HuH-7.5 (cell line): ENCODE measurements around the gene DCANP1.
A peak's percentile ranks its signal among the peaks of the same experiment; 100 is the strongest.

Experiments
- DNase-seq: peaks from one replicate; pipeline ENCODE4 v3.0.0; 2011; ENCODE audit warnings: low spot score

The DCANP1 gene

GRCh38 chr5:135441350-135441831 lies 5.8 kb downstream of the DCANP1 start:
- DNase-seq, result no peak

DNA sequence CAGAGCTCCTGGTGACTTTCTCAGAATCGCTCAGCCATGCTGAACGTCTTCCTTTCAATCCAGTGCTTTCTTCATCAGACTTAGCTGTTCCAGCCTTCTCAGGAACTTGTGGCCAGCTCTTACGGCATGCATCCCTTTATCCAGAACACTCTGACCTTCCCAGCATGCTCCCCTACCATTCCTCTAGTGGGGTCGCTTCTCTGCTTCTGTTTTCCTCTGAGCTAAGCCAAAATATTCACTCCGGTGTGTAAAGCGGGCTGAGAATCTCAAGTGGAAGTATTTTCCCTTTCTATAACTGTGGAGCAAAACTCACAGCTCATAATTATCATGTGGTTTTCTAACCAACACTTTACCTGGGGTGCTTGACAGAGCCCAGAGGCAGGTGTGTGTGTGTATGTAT lies 6.2 kb downstream of the DCANP1 start:
- no peak for DNase-seq

- no peak for DNase-seq
These were observed 7.6 kb downstream of the DCANP1 start for GRCh38 chr5:135439231-135440205.

GRCh38 chr5:135438636-135439221 lies 8.4 kb downstream of the DCANP1 start:
- no peak for DNase-seq

- no peak for DNase-seq
These were observed 9.2 kb downstream of the DCANP1 start for GRCh38 chr5:135437796-135438560.

- no peak for DNase-seq
These were observed 9.7 kb downstream of the DCANP1 start for GRCh38 chr5:135437422-135437795.

DNA sequence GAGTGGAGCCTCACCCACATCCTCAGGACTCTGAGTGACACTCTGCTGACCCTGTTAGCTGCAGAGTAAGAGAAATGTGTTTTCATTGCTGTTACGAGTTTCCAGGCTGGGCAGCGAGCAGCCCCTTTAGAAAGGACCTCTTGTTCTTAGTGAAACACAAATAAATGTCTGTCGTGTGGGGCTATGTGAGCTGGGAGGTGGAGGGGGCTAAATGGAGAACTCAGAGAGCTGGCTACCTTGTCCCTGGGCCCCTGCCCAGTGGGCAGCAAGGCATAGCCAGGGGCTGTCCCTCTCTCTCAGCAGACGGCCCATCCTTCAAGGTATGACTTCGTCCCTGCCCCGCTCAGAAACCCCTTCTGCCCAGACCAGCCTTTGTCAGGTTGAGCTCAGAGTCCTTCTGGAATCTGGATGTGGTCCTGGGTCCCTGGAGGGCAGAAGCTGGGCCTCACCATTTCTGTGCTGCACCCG lies 10.2 kb downstream of the DCANP1 start:
- DNase-seq, result no peak

- no peak for DNase-seq
These were observed 11.4 kb downstream of the DCANP1 start for GRCh38 chr5:135435467-135436330.

DNA sequence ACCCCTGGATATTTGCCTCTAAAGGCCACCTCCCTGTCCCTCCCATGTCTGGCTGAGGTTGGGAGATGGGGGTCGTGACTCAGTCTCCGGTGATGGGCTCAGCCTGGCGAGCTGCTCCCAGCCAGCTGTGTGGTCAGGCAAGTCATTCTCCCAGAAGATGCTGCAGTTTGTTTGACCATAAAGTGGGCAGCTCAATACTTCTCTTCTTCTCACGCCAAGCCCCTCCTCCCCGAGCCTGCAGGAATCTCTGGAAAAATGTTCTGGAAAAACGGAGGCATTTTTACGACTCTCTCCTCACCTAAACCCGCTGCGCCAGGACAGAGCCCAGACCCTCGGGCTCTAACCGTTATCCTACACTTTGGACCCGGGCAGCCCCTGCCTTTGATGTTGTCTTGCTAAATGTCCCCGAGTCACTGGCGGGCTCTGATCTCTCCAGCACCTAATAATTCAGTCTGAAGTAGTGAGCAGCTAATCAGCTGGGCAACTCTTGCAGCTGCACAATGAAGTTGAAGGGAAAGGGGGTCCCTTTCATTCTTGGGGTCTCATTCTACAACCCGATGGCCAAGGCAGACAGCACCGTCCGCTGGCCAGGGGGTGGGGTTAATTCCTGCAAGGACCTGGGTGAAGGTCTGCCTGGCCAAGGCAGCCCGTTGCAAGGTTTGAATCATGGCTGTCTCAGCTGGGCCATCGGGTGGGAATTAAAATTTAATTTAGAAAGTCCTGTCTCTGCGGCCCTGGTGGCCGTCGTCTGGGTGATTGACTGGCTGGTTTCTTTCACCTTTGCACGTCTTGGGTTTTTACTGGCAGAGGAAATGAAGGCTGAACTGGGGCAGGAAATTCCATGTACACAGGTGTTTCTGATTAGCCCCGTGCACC lies 12.3 kb downstream of the DCANP1 start:
- DNase-seq, result no peak

DNA sequence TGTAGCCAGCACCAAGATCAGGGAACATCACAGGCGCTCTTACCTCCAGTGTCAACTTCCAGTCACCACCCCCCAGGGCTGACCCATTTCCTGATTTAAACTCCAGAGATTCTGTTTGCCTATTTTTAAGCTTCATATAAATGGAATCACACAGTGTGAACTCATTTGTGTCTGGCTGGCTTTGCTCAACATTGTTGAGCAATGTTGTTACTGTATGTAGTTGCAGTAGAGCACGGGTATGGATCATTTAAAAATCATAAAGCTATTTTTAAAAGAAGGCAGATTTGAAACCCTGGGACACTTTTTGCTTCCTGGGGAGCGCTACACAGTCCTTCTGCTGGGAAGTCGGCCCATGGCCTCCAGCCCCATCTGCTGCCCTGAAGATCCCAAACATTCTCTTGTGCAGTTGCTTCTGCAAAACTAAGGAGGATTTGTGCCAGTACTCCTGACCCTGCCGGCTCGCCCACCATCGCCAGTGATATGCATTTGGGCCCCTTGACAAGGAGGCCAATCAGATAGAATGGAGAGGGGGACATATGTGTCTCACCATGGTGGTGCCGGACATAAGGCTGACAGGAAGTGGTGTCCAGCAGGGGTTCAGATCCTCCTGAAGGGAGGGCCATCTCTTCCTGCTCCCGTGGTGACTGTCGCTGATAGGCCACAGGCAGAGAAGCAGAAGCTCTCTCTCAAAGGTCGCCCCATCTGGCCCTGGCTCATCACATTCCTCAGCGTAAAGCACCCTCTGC lies 13.3 kb downstream of the DCANP1 start:
- no peak for DNase-seq

DNA sequence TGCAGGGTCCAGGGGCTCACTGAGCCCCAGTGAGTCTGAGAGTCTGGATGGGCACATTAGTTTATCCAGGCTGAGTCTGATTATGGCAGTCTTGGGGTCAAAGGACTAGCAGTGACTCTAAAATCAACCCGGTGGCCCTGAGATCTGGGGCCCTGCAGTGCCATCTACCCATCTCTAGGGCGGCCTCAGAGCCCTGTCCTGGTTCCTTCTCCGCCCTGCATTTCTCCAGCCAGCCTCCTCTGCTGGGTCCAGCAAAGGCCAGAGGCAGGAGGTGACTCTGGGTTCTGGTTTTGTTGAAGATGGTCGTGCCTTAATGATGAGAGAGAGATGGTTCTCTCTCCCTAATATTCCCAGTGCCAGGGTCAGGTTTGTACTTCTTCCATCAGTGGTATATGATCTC lies 15.0 kb downstream of the DCANP1 start:
- DNase-seq, result no peak

GRCh38 chr5:135430135-135430437 lies 17.1 kb downstream of the DCANP1 start:
- DNase-seq, result no peak

- no peak for DNase-seq
These were observed 17.6 kb downstream of the DCANP1 start for GRCh38 chr5:135429301-135430134.

DNA sequence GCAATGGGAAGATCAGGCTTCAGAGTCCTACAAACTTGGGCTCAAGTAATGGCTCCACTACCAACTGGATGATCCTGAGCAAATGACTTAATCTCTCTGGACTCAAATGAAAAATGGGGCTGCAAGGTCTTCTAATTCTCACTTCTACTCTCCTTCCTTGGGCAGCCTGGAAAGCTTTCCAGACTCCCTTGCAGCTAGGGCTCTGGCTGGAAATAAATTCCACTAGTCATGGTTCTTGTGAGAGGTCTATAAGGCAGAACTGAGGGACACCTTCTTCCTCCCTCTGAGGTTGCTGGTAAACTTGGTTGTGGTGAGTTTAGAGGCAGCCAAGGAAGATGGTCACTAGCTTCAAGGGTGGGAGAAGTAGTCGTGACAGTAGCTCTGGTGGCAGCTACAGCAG lies 18.6 kb downstream of the DCANP1 start:
- DNase-seq, result no peak

DNA sequence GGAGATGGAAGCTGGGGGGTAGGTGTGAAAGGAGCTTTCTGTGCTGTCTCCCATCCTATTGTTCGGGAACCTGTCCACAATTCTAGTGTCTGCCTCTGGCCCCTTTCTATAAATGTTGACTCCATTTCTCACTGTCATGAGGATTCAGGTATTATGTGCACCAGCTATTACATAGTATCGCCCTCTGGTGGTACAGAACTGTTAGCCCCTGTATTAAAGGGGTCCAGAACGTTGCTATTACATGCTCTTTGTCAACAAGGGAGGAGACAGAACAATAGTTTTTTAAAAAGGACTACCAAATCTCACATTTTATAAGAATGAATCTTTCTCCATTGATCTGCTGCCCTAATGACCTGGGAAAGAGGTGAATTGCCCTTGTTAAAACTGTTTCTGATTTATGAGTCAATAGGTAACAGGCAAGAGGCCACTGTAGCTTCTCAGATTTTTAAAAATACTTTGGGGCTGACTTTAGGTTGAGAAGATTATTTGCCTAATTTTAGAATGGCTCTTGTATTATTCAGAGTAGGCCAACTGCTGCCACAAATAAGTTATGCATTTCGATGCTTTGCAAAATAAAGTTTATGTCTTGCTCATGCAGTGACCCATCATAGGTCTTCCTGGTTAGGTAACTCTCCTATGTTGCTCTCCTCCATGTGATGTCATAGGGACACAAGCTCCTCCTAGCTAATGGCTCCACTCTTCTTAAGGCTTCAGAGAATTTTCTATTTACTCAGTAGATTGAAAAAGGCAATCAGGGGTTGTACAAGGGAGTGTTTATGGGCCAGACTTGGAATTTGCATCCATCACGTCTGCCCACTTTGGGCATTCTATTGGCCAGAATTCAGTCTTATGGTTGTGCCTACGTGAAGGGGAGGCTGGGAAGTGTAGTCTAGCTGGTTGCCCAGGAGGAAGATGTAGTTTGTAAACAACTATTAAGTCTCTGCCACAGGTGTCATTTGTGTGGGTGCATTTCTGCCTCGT lies 20.8 kb downstream of the DCANP1 start:
- peak; percentile 38 for DNase-seq

DNA sequence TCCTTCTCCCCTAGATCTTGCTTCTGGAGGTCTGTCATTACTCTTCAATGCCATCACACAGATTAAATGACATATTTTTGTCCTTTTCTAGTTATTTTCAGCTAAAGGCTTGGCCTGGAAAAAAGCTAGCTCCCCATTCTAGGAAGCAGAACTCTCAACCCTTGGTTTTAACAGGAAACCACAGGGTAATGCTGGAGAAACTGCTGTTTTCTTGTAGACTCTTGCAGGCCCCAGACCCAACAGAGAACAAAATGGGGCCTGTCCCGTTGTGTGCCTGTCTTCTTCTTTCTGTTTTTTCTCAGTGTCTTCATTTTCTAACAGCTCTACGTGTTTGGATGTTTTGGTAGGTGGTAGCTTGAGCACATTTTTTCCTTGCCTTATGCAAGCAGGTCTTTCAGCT lies 21.5 kb downstream of the DCANP1 start:
- DNase-seq, result no peak

- DNase-seq, result no peak
These were observed 23.3 kb downstream of the DCANP1 start for GRCh38 chr5:135423846-135424168.
